ENCODE measurements around the gene FHL2. TPM values are rescaled to one million over a fixed set of nuclear protein-coding genes. Genes with fewer than 3 reads are reported as not detected.

FHL2 gene
- total and polyA plus RNA-seq, 9 donors: 27.5 to 63.5 (median 37.4) TPM

DNA sequence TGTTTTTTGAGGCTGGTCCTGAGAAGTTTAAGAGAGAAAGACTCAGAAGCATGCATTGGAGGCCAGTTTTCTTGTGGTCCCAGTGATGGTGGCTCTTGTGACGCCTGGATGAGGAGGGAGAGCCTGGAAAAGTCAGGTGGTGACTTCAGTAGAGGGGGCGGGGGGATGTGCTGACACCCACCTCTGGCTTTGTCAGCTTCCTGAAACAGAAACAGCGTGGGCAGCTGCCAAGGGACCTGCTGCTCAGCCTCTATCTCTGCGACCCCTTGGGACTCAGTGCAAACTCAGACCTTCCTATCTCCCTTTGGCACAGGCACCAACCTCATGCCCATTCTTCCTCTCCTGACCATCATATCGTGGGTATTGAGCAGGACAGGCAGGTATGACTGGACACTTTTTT is 75.7 kb downstream of the FHL2 start:
- no peaks in the 10 kb centered on the region for H3K9me3 ChIP-seq (replicated peaks; ENCODE audit: control insufficient read depth, low read depth, low read length)
- H3K27me3 ChIP-seq (ENCODE audit: control insufficient read depth, insufficient read depth, low read length): no peaks in the 10 kb centered on the region
- H3K27ac ChIP-seq (ENCODE audit: low read length): no peak overlapping the region
- H3K4me1 ChIP-seq (ENCODE audit: control insufficient read depth, insufficient read depth, low read length): peaks cover 8% of the 10 kb centered on the region
- DNase-seq: no peak
- no peaks in the 10 kb centered on the region for H3K36me3 ChIP-seq (ENCODE audit: control insufficient read depth, insufficient read depth, low read length)
- WGBS (ENCODE audit: insufficient coverage): 69% methylated on average over 3 of the region's 5 CpGs
- no peak overlapping the region for H3K4me3 ChIP-seq (ENCODE audit: low read length)

DNA sequence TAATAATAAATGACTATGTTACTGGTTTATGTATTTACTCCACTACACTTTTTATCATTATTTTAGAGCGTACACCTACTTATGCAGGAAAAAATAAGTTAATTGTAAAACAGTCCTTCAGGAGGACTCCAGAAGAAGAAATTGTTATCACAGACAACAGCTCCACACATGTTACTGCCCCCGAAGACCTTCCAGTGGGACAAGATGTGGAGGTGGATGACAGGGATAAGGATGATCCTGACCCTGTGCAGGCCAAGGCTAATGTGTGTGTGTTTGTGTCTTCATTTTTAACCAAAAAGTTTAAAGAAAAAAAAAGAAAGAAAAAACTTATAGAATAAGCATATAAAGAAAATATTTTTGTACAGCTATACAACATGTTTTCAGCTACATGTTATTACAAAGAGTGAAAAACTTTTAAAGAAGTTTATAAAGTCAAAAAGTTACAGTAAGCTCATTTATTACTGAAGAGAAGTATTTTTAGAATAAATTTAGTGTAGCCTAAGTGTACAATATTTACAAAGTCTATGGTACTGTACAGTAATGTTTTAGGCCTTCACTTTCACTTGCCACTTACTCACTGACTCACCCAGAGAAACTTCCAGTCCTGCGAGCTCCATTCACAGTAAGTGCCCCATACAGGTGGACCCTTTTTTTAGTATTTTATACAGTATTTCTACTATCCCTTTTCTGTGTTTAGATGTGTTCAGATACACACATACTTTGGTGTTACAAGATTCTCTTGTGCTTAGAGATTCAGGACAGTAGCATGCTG is 76.8 kb downstream of the FHL2 start:
- H3K36me3 ChIP-seq (ENCODE audit: control insufficient read depth, insufficient read depth, low read length): no peaks in the 10 kb centered on the region
- no peak for DNase-seq
- no peak overlapping the region for H3K4me3 ChIP-seq (ENCODE audit: low read length)
- H3K27ac ChIP-seq (ENCODE audit: low read length): no peak overlapping the region
- no CpG with 5 or more reads among the region's 3 CpGs for WGBS (ENCODE audit: insufficient coverage)
- H3K4me1 ChIP-seq (ENCODE audit: control insufficient read depth, insufficient read depth, low read length): peaks cover 6% of the 10 kb centered on the region
- H3K9me3 ChIP-seq (replicated peaks; ENCODE audit: control insufficient read depth, low read depth, low read length): no peaks in the 10 kb centered on the region
- no peaks in the 10 kb centered on the region for H3K27me3 ChIP-seq (ENCODE audit: control insufficient read depth, insufficient read depth, low read length)

DNA sequence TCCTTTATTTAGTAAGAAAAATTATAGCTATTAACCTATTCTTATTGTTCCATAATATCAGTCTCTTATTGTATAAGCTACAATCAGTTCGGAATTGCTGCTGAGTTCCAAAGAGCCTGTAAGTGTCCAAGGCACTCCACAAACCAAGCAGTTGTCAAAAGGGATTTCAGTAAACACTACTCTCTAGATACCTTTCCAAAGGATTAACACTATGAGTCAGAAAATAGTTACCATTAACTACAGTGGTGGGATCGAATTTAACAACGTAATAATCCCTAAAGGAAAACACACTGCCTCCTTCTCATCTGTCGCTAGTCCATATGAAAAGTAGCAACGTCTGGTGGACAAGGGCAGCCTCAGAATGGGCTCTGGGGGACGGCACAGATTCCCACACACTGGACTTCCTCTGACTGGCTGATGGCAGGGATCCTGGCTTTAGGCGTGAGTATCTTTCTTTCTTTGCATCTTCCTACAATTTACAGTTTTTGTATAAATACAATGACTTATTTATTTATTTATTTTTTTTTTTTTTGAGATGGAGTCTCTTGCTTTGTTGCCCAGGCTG is 78.1 kb downstream of the FHL2 start:
- H3K27ac ChIP-seq (ENCODE audit: low read length): no peak overlapping the region
- H3K36me3 ChIP-seq (ENCODE audit: control insufficient read depth, insufficient read depth, low read length): no peaks in the 10 kb centered on the region
- 40% methylated on average over 1 of the region's 7 CpGs for WGBS (ENCODE audit: insufficient coverage)
- H3K27me3 ChIP-seq (ENCODE audit: control insufficient read depth, insufficient read depth, low read length): no peaks in the 10 kb centered on the region
- no peak overlapping the region for H3K4me3 ChIP-seq (ENCODE audit: low read length)
- H3K4me1 ChIP-seq (ENCODE audit: control insufficient read depth, insufficient read depth, low read length): peaks cover 6% of the 10 kb centered on the region
- H3K9me3 ChIP-seq (replicated peaks; ENCODE audit: control insufficient read depth, low read depth, low read length): no peaks in the 10 kb centered on the region
- peak; percentile 20 for DNase-seq

DNA sequence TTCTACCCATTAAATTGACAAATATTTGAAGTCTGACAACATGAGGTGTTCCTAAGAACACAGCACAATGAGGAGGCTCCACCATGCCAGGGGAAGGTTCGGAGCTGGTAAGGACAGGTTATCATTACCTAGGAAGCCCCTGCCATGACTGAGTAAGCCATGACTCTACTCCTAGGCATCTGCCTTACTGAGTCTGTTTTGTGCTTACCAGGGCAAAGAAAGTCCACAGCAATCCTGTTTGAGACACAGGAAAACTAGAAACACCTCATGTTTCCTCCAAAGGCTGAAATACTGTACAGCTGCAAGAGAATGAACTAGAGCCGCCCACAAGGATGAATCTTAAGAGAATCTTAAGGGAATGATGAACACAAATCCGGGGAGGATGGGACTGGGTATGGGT is 80.9 kb downstream of the FHL2 start:
- no peak overlapping the region for H3K27ac ChIP-seq (ENCODE audit: low read length)
- no peaks in the 10 kb centered on the region for H3K36me3 ChIP-seq (ENCODE audit: control insufficient read depth, insufficient read depth, low read length)
- H3K4me1 ChIP-seq (ENCODE audit: control insufficient read depth, insufficient read depth, low read length): no peaks in the 10 kb centered on the region
- no peaks in the 10 kb centered on the region for H3K27me3 ChIP-seq (ENCODE audit: control insufficient read depth, insufficient read depth, low read length)
- no peak for DNase-seq
- no peaks in the 10 kb centered on the region for H3K9me3 ChIP-seq (replicated peaks; ENCODE audit: control insufficient read depth, low read depth, low read length)
- H3K4me3 ChIP-seq (ENCODE audit: low read length): no peak overlapping the region
- 100% methylated on average over 1 of the region's 3 CpGs for WGBS (ENCODE audit: insufficient coverage)

DNA sequence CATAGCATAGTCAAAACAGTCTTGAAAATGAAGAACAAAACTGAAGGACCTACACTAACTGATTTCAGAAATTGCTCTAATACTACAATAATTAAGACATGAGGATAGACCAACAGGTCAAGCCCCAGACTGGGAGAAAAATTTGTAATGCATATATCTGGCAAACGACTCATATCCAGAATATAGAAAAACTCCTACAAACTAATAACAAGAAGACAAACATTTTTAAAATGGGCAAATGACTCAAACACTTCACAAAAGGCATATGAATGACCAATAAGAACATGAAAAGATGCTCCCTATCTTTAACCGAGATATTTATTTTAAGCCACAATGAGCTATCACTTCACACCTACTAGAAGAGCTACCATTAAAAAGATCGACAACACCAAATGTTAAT is 83.5 kb downstream of the FHL2 start:
- H3K4me3 ChIP-seq (ENCODE audit: low read length): no peak overlapping the region
- H3K27ac ChIP-seq (ENCODE audit: low read length): no peak overlapping the region
- DNase-seq: no peak
- no CpG with 5 or more reads among the region's 3 CpGs for whole genome bisulfite sequencing (ENCODE audit: insufficient coverage)
- H3K9me3 ChIP-seq (replicated peaks; ENCODE audit: control insufficient read depth, low read depth, low read length): no peaks in the 10 kb centered on the region
- no peaks in the 10 kb centered on the region for H3K36me3 ChIP-seq (ENCODE audit: control insufficient read depth, insufficient read depth, low read length)
- H3K4me1 ChIP-seq (ENCODE audit: control insufficient read depth, insufficient read depth, low read length): no peaks in the 10 kb centered on the region
- no peaks in the 10 kb centered on the region for H3K27me3 ChIP-seq (ENCODE audit: control insufficient read depth, insufficient read depth, low read length)

DNA sequence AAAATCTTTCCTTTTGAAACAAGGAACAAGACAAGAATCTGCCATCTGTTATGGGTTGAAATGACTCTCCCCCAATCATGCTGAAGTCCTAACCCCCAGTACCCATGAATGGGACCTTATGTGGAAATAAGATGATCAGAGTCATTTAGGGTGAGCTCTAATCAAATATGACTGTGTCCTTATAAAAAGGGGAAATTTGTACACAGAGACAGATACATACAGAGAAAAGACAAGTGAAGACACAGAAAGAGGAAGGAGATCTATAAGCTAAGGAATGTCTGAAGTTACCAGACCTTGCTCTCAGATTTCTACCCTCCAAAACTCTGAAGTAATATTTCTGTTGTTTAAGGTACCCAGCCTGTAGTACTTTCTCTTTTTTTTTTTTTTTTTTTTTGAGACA is 85.0 kb downstream of the FHL2 start:
- no peak for DNase-seq
- Histone ChIP-seq H3K4me3 (ENCODE audit: low read length) (no peak overlapping the region), H3K27me3 (ENCODE audit: control insufficient read depth, insufficient read depth, low read length) (no peaks in the 10 kb centered on the region), H3K36me3 (ENCODE audit: control insufficient read depth, insufficient read depth, low read length) (no peaks in the 10 kb centered on the region), H3K9me3 (replicated peaks; ENCODE audit: control insufficient read depth, low read depth, low read length) (no peaks in the 10 kb centered on the region), H3K4me1 (ENCODE audit: control insufficient read depth, insufficient read depth, low read length) (no peaks in the 10 kb centered on the region), H3K27ac (ENCODE audit: low read length) (no peak overlapping the region)

Other genes starting within 250 kb of the FHL2 start
- not detected for gene GPR45, start 157.3 kb downstream of the FHL2 start, total RNA-seq
- under 1 TPM in 1 of 8 donors, not detected in 7; 0.13 TPM for gene GPR45, start 157.3 kb downstream of the FHL2 start, polyA plus RNA-seq (ENCODE audit: insufficient read depth in 1 of 8, insufficient read length in 8 of 8, low replicate concordance in 1 of 8)
- 7.1 TPM for gene TGFBRAP1, start 69.3 kb downstream of the FHL2 start, total RNA-seq
- 10 to 100 TPM in 1 of 8 donors, 1 to 10 TPM in 7; 7.1 to 10.5 (median 8.5) TPM for gene TGFBRAP1, start 69.3 kb downstream of the FHL2 start, polyA plus RNA-seq (ENCODE audit: insufficient read depth in 1 of 8, insufficient read length in 8 of 8, low replicate concordance in 1 of 8)
- gene C2orf49, start 61.5 kb downstream of the FHL2 start, total RNA-seq: 14.9 TPM
- 10 to 100 TPM; 11.9 to 19.0 (median 15.0) TPM for gene C2orf49, start 61.5 kb downstream of the FHL2 start, polyA plus RNA-seq (ENCODE audit: insufficient read depth in 1 of 8, insufficient read length in 8 of 8, low replicate concordance in 1 of 8)